Measurements from ENCODE around the gene TSHZ2. TPM values are rescaled to one million over a fixed set of nuclear protein-coding genes. Genes with fewer than 3 reads are reported as not detected.

The TSHZ2 gene
- total RNA-seq, 2 donors from 2014 or later, result 29.1 to 30.7 TPM

DNA sequence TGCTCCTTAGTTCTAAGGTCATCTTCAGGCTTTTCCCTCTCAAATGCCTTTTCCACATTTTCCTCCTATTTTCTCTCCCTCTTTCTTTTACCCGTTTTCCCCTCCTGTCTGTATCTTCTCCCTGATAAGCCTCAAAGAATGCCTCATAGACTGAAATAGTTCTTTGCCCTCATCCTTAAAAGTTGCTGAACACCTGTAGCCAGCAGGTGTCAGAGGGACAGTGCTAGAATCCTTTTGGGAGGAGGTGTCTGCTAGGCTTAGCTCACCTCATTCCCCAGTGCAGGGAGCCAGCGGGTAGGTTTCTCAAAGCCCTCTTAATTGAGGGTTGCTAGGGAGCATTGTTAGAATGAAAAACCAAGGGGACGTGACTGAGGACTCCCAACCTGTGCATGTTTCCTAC, 204.0 kb downstream of the TSHZ2 start:
- no peaks in the 10 kb centered on the region for H3K9me3 ChIP-seq (ENCODE audit: control insufficient read depth, low read length, poor library complexity, severe bottlenecking)
- Mint-ChIP-seq H3K27me3 (peaks cover 10% of the 10 kb centered on the region), H3K4me3 (no peak overlapping the region), H3K4me1 (peaks cover 6% of the 10 kb centered on the region), H3K27ac (no peak overlapping the region), H3K36me3 (ENCODE audit: low read depth) (peaks cover 5% of the 10 kb centered on the region)
- no peak for DNase-seq
- no peak for ATAC-seq

DNA sequence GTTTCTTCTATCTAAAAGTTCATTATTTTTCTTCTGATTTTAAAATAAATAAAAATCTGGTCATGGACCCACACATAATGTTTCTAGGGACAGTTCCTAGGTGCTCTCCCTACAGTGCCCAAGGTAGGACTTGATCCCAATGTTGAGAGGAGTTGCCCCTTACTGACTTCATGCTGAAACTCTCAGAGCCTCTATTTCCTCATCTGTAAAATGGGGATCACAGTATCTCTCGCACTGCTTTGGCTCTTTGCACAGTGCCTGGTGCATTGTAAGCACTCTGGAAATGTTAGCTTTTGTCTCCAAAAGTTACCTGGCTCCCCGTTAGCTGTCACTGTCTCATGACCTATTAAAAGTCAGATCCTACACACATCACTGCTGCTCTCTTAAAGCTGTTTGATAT, 205.5 kb downstream of the TSHZ2 start:
- Mint-ChIP-seq H3K27me3 (peaks cover 14% of the 10 kb centered on the region), H3K4me3 (no peak overlapping the region), H3K4me1 (peaks cover 9% of the 10 kb centered on the region), H3K27ac (no peak overlapping the region), H3K36me3 (ENCODE audit: low read depth) (peaks cover 5% of the 10 kb centered on the region)
- ATAC-seq, result no peak
- no peak for DNase-seq
- no peaks in the 10 kb centered on the region for H3K9me3 ChIP-seq (ENCODE audit: control insufficient read depth, low read length, poor library complexity, severe bottlenecking)

DNA sequence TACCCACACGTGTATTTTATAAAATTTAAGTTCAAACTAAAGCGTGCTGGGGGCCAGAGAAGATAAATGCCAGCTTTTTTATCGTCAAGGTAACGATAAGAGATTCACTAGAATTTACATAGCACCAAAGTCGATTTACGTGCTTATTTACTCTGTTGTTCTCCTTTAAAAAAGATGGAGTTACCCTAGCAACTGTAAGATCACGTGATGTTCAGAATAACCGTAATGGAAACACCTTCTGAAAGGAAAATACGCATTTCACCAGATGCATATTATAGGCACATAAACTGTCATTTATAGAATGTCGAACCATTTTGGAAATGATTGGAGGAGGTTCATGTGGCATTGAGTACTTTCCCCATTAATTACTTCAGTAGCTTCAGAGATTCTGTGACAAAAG, 207.6 kb downstream of the TSHZ2 start:
- peaks cover 14% of the 10 kb centered on the region for H3K27me3 Mint-ChIP-seq
- peaks cover 5% of the 10 kb centered on the region for H3K36me3 Mint-ChIP-seq (ENCODE audit: low read depth)
- no peak overlapping the region for H3K4me3 Mint-ChIP-seq
- peaks cover 9% of the 10 kb centered on the region for H3K4me1 Mint-ChIP-seq
- ATAC-seq (no peak), DNase-seq (no peak)
- H3K9me3 ChIP-seq (ENCODE audit: control insufficient read depth, low read length, poor library complexity, severe bottlenecking), result no peaks in the 10 kb centered on the region
- no peak overlapping the region for H3K27ac Mint-ChIP-seq

DNA sequence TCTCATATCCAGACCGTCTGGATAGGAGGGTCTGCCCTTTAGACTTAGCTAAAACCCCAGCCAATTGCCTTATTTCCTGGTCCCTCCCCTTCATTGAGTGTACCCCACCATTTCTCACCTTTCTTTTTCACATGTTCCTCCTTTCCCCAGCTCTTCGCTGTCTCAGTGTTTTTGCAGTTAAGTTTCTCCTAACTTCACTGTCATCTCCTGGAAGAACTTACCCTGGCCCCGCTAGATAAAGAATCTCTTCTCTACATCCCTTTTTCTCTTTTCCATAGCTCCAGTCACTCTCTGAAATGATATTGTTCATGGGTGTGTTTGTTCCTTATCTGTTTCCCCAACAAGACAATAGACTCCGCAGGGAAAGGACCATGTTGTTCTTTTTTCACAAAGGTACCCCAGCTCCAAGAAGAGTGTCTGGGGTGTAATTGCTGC, 208.8 kb downstream of the TSHZ2 start:
- no peaks in the 10 kb centered on the region for H3K9me3 ChIP-seq (ENCODE audit: control insufficient read depth, low read length, poor library complexity, severe bottlenecking)
- no peak overlapping the region for H3K4me3 Mint-ChIP-seq
- no peak overlapping the region for H3K27ac Mint-ChIP-seq
- H3K36me3 Mint-ChIP-seq (ENCODE audit: low read depth), result peaks cover 7% of the 10 kb centered on the region
- DNase-seq (no peak), ATAC-seq (no peak)
- peaks cover 14% of the 10 kb centered on the region for H3K27me3 Mint-ChIP-seq
- H3K4me1 Mint-ChIP-seq, result peaks cover 11% of the 10 kb centered on the region

DNA sequence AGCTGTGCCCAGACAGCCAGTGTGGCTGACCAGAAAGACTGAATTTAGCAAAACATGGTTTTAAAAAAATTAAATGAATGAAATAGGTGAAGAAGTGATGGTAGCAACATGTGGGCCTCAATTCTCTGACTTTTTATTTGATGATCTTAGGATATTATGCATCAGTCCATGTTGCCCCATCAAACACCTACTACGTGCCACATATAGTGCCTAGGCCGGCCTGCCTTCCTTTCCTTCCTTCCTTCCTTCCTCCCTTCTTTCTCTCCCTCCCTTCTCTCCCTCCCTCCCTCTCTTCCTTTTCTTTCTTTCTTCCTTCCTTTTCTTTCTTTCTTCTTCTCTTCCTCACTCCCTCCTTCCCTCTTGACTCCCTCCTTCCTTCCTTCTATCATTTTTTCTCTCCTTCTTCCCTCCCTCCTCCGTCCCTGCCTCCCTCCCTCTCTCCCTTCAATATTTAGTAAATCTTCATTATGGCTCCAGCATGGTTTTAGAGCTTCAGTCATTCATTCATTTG, 209.8 kb downstream of the TSHZ2 start:
- Mint-ChIP-seq H3K27ac (no peak overlapping the region), H3K27me3 (peaks cover 14% of the 10 kb centered on the region), H3K36me3 (ENCODE audit: low read depth) (peaks cover 8% of the 10 kb centered on the region), H3K4me1 (peaks cover 10% of the 10 kb centered on the region), H3K4me3 (no peak overlapping the region)
- ATAC-seq (no peak), DNase-seq (no peak)
- no peaks in the 10 kb centered on the region for H3K9me3 ChIP-seq (ENCODE audit: control insufficient read depth, low read length, poor library complexity, severe bottlenecking)

DNA sequence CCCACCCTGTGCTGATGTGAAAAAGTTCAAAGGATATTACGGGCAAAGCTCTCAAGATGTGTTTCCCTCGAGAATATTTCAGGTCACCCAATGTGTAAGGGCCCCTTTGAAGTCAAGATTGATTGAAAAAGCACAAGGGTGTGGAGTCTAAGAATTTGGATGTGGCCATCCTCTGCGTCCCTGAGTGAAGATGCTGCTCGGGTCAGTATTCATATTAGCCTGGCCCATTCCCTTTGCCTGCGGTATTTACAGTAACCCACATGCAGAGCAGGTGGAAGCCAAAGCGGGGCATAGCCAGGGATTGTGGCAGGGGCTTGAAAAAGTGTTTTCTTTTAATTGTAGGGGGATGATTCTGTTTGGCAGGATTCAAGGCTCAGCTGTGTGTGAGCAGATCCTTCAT, 211.0 kb downstream of the TSHZ2 start:
- no peak for ATAC-seq
- H3K4me1 Mint-ChIP-seq, result peaks cover 16% of the 10 kb centered on the region

DNA sequence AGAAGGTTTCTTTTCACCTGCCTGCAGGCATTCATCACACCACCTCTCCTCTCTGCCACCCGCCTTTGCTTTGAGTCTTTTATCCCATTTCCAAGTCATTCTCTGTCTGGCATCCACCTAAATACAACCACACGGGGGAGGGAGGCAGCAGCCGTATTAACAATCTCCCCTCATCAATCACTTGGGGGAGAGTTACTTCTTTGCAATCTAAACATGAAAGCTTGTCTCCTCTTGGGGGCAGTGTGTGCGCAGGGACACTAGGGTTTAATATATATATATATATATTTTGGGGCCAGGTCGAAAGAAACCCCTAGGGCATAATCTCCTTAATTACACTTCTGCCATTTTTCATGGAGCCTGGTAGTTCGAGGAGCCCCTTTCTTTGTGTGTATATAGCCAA, 214.5 kb downstream of the TSHZ2 start:
- no peak for DNase-seq
- no peak for ATAC-seq
- Mint-ChIP-seq H3K4me1 (peaks cover 17% of the 10 kb centered on the region), H3K27me3 (peaks cover 7% of the 10 kb centered on the region), H3K27ac (no peak overlapping the region), H3K36me3 (ENCODE audit: low read depth) (peaks cover 3% of the 10 kb centered on the region), H3K4me3 (no peak overlapping the region)
- H3K9me3 ChIP-seq (ENCODE audit: control insufficient read depth, low read length, poor library complexity, severe bottlenecking), result no peaks in the 10 kb centered on the region

More for the DNA sequence above, 211.0 kb downstream of the TSHZ2 start:
- Mint-ChIP-seq H3K27me3 (peaks cover 16% of the 10 kb centered on the region), H3K4me3 (no peak overlapping the region), H3K36me3 (ENCODE audit: low read depth) (peaks cover 6% of the 10 kb centered on the region), H3K27ac (no peak overlapping the region)
- no peak for DNase-seq
- H3K9me3 ChIP-seq (ENCODE audit: control insufficient read depth, low read length, poor library complexity, severe bottlenecking), result no peaks in the 10 kb centered on the region

DNA sequence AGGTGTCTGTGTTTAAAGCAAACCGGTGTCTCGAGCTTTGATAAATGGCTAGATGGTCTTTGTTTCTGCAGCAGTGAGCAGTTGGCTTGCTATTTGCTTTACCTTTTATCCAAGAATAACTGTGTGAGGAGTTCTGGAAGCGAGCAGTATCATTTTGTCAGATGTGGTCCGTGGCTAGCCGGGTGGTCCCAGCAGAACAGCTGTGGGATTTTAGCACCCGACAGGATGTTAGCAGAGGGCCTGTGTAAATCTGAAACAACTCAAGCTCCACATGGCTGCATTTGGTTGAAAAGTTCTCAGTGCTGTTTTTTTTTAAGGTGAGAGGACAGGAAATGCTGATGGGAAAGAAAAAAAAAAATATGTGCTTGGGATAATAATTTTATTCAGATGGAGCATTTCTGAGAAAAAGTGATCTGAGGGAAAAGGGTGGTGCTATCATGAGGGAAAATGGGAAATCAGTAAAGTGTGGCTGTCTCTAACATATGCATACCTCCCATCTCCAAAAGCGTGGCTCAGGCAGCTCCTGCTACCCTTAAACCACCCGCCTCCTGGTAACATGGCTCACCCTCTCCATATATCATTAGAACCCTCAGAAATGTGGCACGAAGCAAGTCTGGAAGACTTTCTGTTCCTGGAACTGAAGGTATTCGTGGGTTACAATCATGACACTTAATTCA, 215.4 kb downstream of the TSHZ2 start:
- DNase-seq (no peak), ATAC-seq (no peak)
- no peak overlapping the region for H3K27ac Mint-ChIP-seq
- H3K9me3 ChIP-seq (ENCODE audit: control insufficient read depth, low read length, poor library complexity, severe bottlenecking), result no peaks in the 10 kb centered on the region
- peaks cover 13% of the 10 kb centered on the region for H3K27me3 Mint-ChIP-seq
- no peak overlapping the region for H3K4me3 Mint-ChIP-seq
- peaks cover 15% of the 10 kb centered on the region for H3K4me1 Mint-ChIP-seq
- H3K36me3 Mint-ChIP-seq (ENCODE audit: low read depth), result peaks cover 5% of the 10 kb centered on the region

DNA sequence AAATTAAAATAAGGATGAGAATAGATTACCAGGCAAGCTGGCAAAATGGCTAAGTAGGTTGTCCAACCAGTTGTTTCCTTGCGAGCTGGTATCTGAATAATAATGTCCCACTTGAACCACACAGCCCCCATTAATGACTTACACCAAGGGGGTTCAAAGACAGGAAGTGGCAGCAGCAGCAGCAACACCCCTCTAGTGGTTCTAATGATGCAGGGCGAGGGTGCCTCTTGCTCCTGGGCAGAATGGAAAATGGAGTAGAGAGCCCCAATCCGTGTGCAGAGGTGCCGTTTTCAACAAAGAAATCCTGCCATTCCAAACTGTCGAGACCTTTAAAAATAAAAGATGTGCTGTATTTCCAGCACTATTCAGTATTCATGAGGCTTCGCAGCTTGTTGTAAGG, 218.1 kb downstream of the TSHZ2 start:
- peaks cover 17% of the 10 kb centered on the region for H3K4me1 Mint-ChIP-seq

DNA sequence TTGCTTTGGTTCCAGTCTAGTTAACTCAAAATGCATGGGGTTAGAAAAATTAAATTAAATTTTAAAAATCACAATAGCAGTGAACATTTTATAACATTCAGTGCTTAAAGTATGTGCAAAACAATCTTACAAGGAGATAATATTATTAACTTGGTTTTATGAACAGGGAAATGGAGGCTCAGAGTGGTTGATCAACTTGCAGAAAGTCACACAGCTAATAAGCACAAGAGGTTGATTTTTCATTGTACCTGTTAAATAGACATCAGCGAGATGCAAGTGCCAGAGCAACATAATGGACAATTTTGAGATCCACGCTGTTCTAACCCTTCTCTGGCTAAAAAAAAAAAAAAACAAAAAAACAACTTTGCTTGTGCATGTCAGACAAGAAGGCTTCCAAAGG, 219.8 kb downstream of the TSHZ2 start:
- no peaks in the 10 kb centered on the region for H3K9me3 ChIP-seq (ENCODE audit: control insufficient read depth, low read length, poor library complexity, severe bottlenecking)
- peaks cover 12% of the 10 kb centered on the region for H3K4me1 Mint-ChIP-seq
- DNase-seq (no peak), ATAC-seq (no peak)
- no peak overlapping the region for H3K27ac Mint-ChIP-seq
- H3K36me3 Mint-ChIP-seq (ENCODE audit: low read depth), result peaks cover 2% of the 10 kb centered on the region
- H3K4me3 Mint-ChIP-seq, result no peak overlapping the region
- peaks cover 13% of the 10 kb centered on the region for H3K27me3 Mint-ChIP-seq

More for the DNA sequence above, 218.1 kb downstream of the TSHZ2 start:
- Mint-ChIP-seq H3K27me3 (peaks cover 13% of the 10 kb centered on the region), H3K4me3 (no peak overlapping the region), H3K36me3 (ENCODE audit: low read depth) (peaks cover 5% of the 10 kb centered on the region), H3K27ac (no peak overlapping the region)
- no peaks in the 10 kb centered on the region for H3K9me3 ChIP-seq (ENCODE audit: control insufficient read depth, low read length, poor library complexity, severe bottlenecking)
- no peak for ATAC-seq
- no peak for DNase-seq

DNA sequence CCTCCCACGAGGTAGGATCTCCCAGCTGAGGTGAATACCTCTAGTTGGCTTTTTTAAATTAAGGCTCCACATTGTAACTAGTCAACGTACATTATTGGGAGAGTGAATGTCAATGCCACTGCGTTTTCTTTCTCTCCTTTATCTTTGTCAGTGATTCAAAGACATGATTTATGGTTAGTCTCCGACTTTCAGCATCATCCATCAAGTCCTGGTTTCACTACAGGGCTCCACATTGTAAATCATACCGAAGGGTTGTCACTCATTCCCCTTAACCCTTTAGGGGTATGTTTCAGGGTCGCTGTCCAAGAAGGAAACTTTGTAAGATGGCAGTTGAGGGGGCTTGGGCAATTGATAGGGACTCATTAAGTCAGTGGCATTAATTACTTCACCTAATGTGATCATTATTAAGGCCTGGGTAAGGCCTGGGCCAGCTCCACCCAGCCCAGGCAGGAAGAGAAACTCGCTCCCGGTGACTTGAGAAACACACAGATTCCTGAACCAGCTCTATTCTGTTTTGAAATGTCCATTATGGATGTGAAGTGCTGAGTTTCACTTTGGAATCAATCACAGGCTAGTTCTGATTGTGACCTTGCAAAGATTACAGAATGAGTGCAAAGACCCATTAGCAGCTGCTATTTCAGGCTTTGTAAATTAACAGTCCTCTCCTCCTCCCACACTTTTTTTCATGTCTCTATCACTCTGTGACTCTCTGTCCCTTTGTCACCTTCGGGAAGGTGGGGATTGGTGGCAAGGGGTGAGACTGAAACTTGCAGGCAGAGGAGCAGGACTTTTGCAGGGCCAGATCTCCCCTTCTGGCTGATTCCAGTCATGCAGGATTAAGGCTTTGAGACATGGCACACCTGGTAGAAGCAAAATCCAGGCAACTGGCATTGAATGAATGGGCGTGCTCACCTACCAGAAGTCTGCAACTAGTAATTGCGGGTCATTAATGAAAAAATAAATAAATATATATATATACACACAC, 222.4 kb downstream of the TSHZ2 start:
- H3K36me3 Mint-ChIP-seq (ENCODE audit: low read depth), result peaks cover 2% of the 10 kb centered on the region
- H3K4me3 Mint-ChIP-seq, result no peak overlapping the region
- DNase-seq (no peak), ATAC-seq (no peak)
- H3K27me3 Mint-ChIP-seq, result peaks cover 10% of the 10 kb centered on the region
- H3K27ac Mint-ChIP-seq, result no peak overlapping the region
- peaks cover 4% of the 10 kb centered on the region for H3K4me1 Mint-ChIP-seq
- H3K9me3 ChIP-seq (ENCODE audit: control insufficient read depth, low read length, poor library complexity, severe bottlenecking), result no peaks in the 10 kb centered on the region

DNA sequence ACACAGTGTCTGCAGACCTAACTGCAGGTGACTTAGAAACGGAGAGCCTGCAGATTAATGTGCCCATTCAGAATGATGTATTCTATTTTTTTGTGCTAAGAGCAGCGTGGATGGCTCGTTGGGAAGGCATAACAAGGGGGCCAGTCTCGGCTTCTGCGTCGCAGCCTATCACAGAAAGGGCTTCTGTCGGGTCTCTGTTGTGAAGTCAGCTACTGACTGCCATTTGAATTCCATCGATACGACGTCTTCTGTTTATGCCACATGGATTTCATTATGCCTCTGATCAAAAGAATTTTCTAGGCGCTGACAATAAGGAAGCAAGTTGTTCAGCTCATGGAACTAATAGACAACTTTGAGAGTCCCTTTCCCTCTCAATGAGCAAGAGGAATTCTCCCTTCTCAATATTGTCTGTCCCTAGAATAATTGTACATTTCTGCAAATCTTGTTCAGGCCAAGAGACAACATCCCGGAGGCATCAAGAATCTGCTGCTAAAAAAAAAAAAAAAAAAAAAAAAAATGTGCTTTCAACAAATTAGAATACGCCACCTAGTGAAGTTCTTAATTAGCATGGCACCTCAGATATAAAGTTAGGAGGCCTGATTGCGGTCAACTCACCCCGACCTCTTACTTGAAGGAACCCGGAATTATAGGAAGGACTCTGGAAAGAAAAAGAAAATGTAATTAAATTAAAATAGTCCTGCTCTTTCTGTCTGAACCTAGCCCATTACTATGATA, 223.9 kb downstream of the TSHZ2 start:
- H3K9me3 ChIP-seq (ENCODE audit: control insufficient read depth, low read length, poor library complexity, severe bottlenecking), result no peaks in the 10 kb centered on the region
- Mint-ChIP-seq H3K27me3 (peaks cover 19% of the 10 kb centered on the region), H3K4me3 (no peak overlapping the region), H3K27ac (no peak overlapping the region), H3K4me1 (peaks cover 7% of the 10 kb centered on the region), H3K36me3 (ENCODE audit: low read depth) (peaks cover 2% of the 10 kb centered on the region)
- no peak for ATAC-seq
- DNase-seq, result no peak

DNA sequence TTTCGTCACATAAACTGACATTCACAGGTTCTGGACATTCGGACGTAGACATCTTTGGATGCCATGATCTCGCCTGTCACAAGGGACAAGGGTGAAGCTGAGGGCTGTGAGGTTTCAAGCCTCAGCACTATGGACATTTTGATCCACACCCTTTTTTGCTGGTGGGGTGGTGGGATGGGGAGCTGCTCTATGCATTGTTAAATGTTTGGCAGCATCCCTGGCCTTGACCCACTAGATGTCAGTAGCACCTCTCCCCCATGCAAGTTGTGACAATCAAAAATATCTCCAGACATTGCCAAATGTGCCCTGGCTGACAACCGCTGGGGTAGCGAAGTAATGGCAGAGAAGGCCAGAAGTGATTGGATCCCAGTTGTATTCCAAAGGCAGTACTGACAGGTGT, 229.4 kb downstream of the TSHZ2 start:
- Mint-ChIP-seq H3K4me1 (peaks cover 3% of the 10 kb centered on the region), H3K36me3 (ENCODE audit: low read depth) (no peaks in the 10 kb centered on the region), H3K27ac (no peak overlapping the region), H3K27me3 (peaks cover 19% of the 10 kb centered on the region), H3K4me3 (peak overlapping the region; percentile 25)
- ATAC-seq (no peak), DNase-seq (no peak)
- H3K9me3 ChIP-seq (ENCODE audit: control insufficient read depth, low read length, poor library complexity, severe bottlenecking), result no peaks in the 10 kb centered on the region

Data from T-helper 17 cell (primary cell).